IPS-18c (cell line): Measurements from ENCODE around the gene TMEM259.

ENCODE experiments used
- H3K4me3 ChIP-seq: 2 replicates; pipeline ENCODE4 v1.7.0; 2013; ENCODE audit warnings: low read depth, mild to moderate bottlenecking, low read length, moderate library complexity; ENCODE audit not compliant: insufficient read depth
- H3K9me3 ChIP-seq: one replicate; pipeline ENCODE4 v1.6.1; 2013; ENCODE audit warnings: mild to moderate bottlenecking, low read length, moderate library complexity; ENCODE audit not compliant: control insufficient read depth, insufficient read depth

TMEM259 gene

GRCh38 chr19:988510-988909 is 32.4 kb downstream of the TMEM259 start:
- no peak overlapping the region for H3K4me3 ChIP-seq
- no peaks in the 10 kb centered on the region for H3K9me3 ChIP-seq

- Histone ChIP-seq H3K9me3 (no peaks in the 10 kb centered on the region), H3K4me3 (no peak overlapping the region)
Measured at GRCh38 chr19:988081-988480, 32.8 kb downstream of the TMEM259 start.

- Histone ChIP-seq H3K9me3 (no peaks in the 10 kb centered on the region), H3K4me3 (no peak overlapping the region)
Measured at GRCh38 chr19:986083-986482, 34.8 kb downstream of the TMEM259 start.

GRCh38 chr19:984165-984967 is 36.6 kb downstream of the TMEM259 start, which contains the start of gene WDR18:
Gene WDR18 (plus strand): TSS chr19:984345. CDS start chr19:984354, 9 bp downstream.
- H3K9me3 ChIP-seq, result no peaks in the 10 kb centered on the region
- H3K4me3 ChIP-seq, result peak within 1 kb of the TSS; percentile 99

GRCh38 chr19:982567-983170 is 38.3 kb downstream of the TMEM259 start:
- no peak overlapping the region; the same call in 1 of the 2 replicates for H3K4me3 ChIP-seq
- H3K9me3 ChIP-seq, result no peaks in the 10 kb centered on the region

- Histone ChIP-seq H3K4me3 (no peak overlapping the region), H3K9me3 (no peaks in the 10 kb centered on the region)
Measured at GRCh38 chr19:980133-980998, 40.6 kb downstream of the TMEM259 start.

GRCh38 chr19:979318-979741 is 41.6 kb downstream of the TMEM259 start:
- no peak overlapping the region for H3K4me3 ChIP-seq
- no peaks in the 10 kb centered on the region for H3K9me3 ChIP-seq

- no peaks in the 10 kb centered on the region for H3K9me3 ChIP-seq
- H3K4me3 ChIP-seq, result no peak overlapping the region
Measured at GRCh38 chr19:977058-977464, 43.9 kb downstream of the TMEM259 start.

GRCh38 chr19:976476-976875 is 44.4 kb downstream of the TMEM259 start:
- no peaks in the 10 kb centered on the region for H3K9me3 ChIP-seq
- no peak overlapping the region for H3K4me3 ChIP-seq

- Histone ChIP-seq H3K4me3 (no peak overlapping the region), H3K9me3 (peaks cover 6% of the 10 kb centered on the region)
Measured at GRCh38 chr19:974564-975257, 46.2 kb downstream of the TMEM259 start.

GRCh38 chr19:973726-974563 is 47.0 kb downstream of the TMEM259 start:
- H3K4me3 ChIP-seq, result no peak overlapping the region

GRCh38 chr19:972281-972680 is 48.6 kb downstream of the TMEM259 start:
- Histone ChIP-seq H3K9me3 (peaks cover 6% of the 10 kb centered on the region), H3K4me3 (no peak overlapping the region)

More at GRCh38 chr19:973726-974563, 47.0 kb downstream of the TMEM259 start:
- H3K9me3 ChIP-seq, result peaks cover 6% of the 10 kb centered on the region

GRCh38 chr19:971795-972194 is 49.1 kb downstream of the TMEM259 start:
- Histone ChIP-seq H3K4me3 (no peak overlapping the region), H3K9me3 (peaks cover 7% of the 10 kb centered on the region)

GRCh38 chr19:970695-971094 is 50.2 kb downstream of the TMEM259 start:
- H3K4me3 ChIP-seq, result no peak overlapping the region

GRCh38 chr19:966485-967088 is 54.3 kb downstream of the TMEM259 start:
- peaks cover 13% of the 10 kb centered on the region for H3K9me3 ChIP-seq
- no peak overlapping the region for H3K4me3 ChIP-seq

More at GRCh38 chr19:970695-971094, 50.2 kb downstream of the TMEM259 start:
- peaks cover 10% of the 10 kb centered on the region for H3K9me3 ChIP-seq
